Panc1 (cell line): ENCODE data around the gene STARD9.

ENCODE experiments used
- POLR2AphosphoS5 ChIP-seq: IDR thresholded peaks from 2 replicates; pipeline ENCODE4 v1.6.1; 2012; ENCODE audit warnings: mild to moderate bottlenecking, low read depth, low read length, moderate library complexity
- SIN3A ChIP-seq: IDR thresholded peaks from 2 replicates; pipeline ENCODE4 v1.6.1; 2012; ENCODE audit warnings: low read depth, mild to moderate bottlenecking, low read length, moderate library complexity, borderline replicate concordance; ENCODE audit not compliant: insufficient read depth
- TCF7L2 ChIP-seq: IDR thresholded peaks from 2 replicates; pipeline ENCODE4 v1.6.1; 2011; ENCODE audit warnings: mild to moderate bottlenecking, low read depth, low read length, inconsistent platforms
- TF ChIP-seq, protein P1 (sequence below): fragments of 450-650 bp; IDR thresholded peaks from 2 replicates; pipeline ENCODE4 v1.5.1; 2017; ENCODE audit warnings: mild to moderate bottlenecking
- TF ChIP-seq, protein P2 (sequence below), 2 experiments: IDR thresholded peaks; 2 replicates each; pipeline ENCODE4 v1.6.1; 2011 to 2012; ENCODE audit warnings: low read depth in 2 of 2, control low read depth in 1 of 2, low read length in 1 of 2, mild to moderate bottlenecking in 1 of 2, moderate library complexity in 1 of 2; ENCODE audit not compliant: insufficient read depth in 1 of 2

DNA sequence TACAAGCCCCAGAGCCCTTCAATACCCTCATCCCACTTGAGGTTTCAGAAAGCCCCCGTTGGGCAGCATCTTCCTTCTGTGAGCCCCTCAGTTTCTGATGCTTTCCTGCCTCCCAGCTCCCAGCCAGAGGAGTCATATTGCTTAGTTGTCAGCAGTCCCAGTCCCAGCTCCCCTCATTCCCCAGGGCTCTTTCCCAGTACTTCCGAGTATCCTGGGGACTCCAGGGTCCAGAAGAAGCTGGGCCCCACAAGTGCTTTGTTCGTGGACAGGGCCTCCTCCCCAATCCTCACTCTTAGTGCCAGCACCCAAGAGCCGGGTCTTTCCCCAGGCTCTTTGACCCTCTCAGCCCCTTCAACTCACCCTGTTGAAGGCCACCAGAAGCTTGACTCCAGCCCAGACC, 117.6 kb downstream of the STARD9 start:
- TF ChIP-seq, protein P1, sequence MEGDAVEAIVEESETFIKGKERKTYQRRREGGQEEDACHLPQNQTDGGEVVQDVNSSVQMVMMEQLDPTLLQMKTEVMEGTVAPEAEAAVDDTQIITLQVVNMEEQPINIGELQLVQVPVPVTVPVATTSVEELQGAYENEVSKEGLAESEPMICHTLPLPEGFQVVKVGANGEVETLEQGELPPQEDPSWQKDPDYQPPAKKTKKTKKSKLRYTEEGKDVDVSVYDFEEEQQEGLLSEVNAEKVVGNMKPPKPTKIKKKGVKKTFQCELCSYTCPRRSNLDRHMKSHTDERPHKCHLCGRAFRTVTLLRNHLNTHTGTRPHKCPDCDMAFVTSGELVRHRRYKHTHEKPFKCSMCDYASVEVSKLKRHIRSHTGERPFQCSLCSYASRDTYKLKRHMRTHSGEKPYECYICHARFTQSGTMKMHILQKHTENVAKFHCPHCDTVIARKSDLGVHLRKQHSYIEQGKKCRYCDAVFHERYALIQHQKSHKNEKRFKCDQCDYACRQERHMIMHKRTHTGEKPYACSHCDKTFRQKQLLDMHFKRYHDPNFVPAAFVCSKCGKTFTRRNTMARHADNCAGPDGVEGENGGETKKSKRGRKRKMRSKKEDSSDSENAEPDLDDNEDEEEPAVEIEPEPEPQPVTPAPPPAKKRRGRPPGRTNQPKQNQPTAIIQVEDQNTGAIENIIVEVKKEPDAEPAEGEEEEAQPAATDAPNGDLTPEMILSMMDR = no peak
- no peak for TF ChIP-seq POLR2AphosphoS5
- TF ChIP-seq, protein P2, sequence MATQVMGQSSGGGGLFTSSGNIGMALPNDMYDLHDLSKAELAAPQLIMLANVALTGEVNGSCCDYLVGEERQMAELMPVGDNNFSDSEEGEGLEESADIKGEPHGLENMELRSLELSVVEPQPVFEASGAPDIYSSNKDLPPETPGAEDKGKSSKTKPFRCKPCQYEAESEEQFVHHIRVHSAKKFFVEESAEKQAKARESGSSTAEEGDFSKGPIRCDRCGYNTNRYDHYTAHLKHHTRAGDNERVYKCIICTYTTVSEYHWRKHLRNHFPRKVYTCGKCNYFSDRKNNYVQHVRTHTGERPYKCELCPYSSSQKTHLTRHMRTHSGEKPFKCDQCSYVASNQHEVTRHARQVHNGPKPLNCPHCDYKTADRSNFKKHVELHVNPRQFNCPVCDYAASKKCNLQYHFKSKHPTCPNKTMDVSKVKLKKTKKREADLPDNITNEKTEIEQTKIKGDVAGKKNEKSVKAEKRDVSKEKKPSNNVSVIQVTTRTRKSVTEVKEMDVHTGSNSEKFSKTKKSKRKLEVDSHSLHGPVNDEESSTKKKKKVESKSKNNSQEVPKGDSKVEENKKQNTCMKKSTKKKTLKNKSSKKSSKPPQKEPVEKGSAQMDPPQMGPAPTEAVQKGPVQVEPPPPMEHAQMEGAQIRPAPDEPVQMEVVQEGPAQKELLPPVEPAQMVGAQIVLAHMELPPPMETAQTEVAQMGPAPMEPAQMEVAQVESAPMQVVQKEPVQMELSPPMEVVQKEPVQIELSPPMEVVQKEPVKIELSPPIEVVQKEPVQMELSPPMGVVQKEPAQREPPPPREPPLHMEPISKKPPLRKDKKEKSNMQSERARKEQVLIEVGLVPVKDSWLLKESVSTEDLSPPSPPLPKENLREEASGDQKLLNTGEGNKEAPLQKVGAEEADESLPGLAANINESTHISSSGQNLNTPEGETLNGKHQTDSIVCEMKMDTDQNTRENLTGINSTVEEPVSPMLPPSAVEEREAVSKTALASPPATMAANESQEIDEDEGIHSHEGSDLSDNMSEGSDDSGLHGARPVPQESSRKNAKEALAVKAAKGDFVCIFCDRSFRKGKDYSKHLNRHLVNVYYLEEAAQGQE (IDR thresholded peaks at IDR 0.05; ENCODE audit: insufficient read depth in 1 of 2, low read depth in 2 of 2, low read length in 1 of 2) = no peak
- TF ChIP-seq SIN3A = no peak
- no peak for TF ChIP-seq TCF7L2
